Lower leg skin (tissue), 4 donors: ENCODE measurements around the gene IER5. TPM values are rescaled to one million over a fixed set of nuclear protein-coding genes. Genes with fewer than 3 reads are reported as not detected.
A peak's percentile ranks its signal among the peaks of the same experiment; 100 is the strongest.

Source experiments
- DNase-seq, 2 donors: peaks; one replicate each; pipeline ENCODE4 v3.0.0-alpha.2; 2019; ENCODE audit warnings: low spot score in 2 of 2
- H3K4me3 ChIP-seq: fragments of 200-600 bp; sonication (generic); 2 replicates; pipeline ENCODE4 v1.5.1; 2017; ENCODE audit warnings: mild to moderate bottlenecking, low read depth; ENCODE audit not compliant: poor library complexity, severe bottlenecking
- POLR2A ChIP-seq, 2 donors: fragments of 450-650 bp; IDR thresholded peaks; one replicate each; pipeline ENCODE4 v1.6.1; 2016 to 2017; ENCODE audit warnings: antibody characterized with exemption in 2 of 2, mild to moderate bottlenecking in 1 of 2, moderate library complexity in 1 of 2
- WGBS, 2 donors: methylation state at CpG; one replicate each; pipeline ENCODE4 v1.1.5; 2018; 5-methylcytosine and 5-hydroxymethylcytosine counted together
- intact Hi-C: fragments of 100-400 bp; cut with DNase I; formaldehyde crosslinking; loops from one replicate; pipeline ENCODE4 v1.15.0; 2023; ENCODE audit warnings: low total_unique reads
- total RNA-seq, 4 donors: library from RNA; depleted of rRNA; stranded (reverse); fragments of >200 nt; gene quantifications; one replicate each; pipeline ENCODE4 v1.1.0, GENCODE V29; 2016
- TF ChIP-seq, protein P1 (sequence below), 3 donors: fragments of 450-650 bp; IDR thresholded peaks; one replicate each; pipeline ENCODE4 v1.5.1; 2016; ENCODE audit warnings: antibody characterized with exemption in 3 of 3, mild to moderate bottlenecking in 3 of 3, moderate library complexity in 2 of 3

The IER5 gene
- total RNA-seq, 4 donors from 2014 or later, result 36.7 to 53.4 (median 48.3) TPM

DNA sequence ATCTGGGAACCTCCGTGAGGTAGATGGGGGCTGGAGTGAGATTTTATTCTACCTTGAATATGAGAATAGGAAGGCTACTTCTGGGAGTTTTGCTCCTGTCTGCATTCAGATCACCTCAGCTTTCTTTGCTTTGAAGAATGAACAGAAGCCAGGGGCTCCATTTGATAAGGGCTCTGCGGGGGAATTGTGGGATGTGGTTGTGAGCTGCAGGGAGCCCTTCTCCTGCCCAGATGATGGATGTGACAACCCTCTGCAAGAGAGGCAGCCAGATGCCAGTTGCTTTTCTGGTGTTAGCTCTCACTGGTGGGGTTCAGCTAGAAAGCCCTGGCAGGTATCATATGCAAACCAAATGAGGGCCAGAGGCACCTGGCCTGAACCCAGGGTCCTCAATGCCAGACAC is 21.5 kb downstream of the IER5 start:
- DNase-seq, result no peak
- H3K4me3 ChIP-seq, result no peak overlapping the region
- WGBS, 2 donors, result 88% methylated on average over 2 of the region's 2 CpGs
- TF ChIP-seq, protein P1, sequence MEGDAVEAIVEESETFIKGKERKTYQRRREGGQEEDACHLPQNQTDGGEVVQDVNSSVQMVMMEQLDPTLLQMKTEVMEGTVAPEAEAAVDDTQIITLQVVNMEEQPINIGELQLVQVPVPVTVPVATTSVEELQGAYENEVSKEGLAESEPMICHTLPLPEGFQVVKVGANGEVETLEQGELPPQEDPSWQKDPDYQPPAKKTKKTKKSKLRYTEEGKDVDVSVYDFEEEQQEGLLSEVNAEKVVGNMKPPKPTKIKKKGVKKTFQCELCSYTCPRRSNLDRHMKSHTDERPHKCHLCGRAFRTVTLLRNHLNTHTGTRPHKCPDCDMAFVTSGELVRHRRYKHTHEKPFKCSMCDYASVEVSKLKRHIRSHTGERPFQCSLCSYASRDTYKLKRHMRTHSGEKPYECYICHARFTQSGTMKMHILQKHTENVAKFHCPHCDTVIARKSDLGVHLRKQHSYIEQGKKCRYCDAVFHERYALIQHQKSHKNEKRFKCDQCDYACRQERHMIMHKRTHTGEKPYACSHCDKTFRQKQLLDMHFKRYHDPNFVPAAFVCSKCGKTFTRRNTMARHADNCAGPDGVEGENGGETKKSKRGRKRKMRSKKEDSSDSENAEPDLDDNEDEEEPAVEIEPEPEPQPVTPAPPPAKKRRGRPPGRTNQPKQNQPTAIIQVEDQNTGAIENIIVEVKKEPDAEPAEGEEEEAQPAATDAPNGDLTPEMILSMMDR (IDR thresholded peaks at IDR 0.05), result no peak
- no peak for TF ChIP-seq POLR2A (IDR thresholded peaks at IDR 0.05)
- intact Hi-C loops, result no loop called here

DNA sequence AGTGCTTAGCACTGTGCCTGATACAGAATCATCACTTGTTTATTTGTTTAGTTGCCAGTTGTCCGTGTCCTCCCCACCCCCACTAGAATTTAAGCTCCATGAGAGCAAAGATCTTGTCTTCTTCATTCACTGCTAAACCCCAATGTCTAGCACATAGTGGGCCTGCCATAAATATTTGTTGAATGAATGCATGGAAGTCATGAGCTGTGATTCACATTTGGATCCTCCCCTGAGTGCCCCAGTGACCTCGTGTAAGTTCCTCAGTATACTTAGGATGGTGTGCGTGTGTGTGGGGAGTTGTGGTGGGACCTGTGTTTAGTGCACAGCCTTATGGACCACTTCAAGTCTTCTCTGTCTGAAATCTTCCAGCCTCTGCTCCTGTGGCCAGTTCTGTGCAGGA is 23.1 kb downstream of the IER5 start:
- intact Hi-C loops, result no loop called here
- no peak for DNase-seq
- H3K4me3 ChIP-seq, result no peak overlapping the region
- WGBS, 2 donors, result 80 to 91% methylated on average over 3 of the region's 3 CpGs
- TF ChIP-seq, protein P1 (IDR thresholded peaks at IDR 0.05), result no peak
- TF ChIP-seq POLR2A (IDR thresholded peaks at IDR 0.05), result no peak

DNA sequence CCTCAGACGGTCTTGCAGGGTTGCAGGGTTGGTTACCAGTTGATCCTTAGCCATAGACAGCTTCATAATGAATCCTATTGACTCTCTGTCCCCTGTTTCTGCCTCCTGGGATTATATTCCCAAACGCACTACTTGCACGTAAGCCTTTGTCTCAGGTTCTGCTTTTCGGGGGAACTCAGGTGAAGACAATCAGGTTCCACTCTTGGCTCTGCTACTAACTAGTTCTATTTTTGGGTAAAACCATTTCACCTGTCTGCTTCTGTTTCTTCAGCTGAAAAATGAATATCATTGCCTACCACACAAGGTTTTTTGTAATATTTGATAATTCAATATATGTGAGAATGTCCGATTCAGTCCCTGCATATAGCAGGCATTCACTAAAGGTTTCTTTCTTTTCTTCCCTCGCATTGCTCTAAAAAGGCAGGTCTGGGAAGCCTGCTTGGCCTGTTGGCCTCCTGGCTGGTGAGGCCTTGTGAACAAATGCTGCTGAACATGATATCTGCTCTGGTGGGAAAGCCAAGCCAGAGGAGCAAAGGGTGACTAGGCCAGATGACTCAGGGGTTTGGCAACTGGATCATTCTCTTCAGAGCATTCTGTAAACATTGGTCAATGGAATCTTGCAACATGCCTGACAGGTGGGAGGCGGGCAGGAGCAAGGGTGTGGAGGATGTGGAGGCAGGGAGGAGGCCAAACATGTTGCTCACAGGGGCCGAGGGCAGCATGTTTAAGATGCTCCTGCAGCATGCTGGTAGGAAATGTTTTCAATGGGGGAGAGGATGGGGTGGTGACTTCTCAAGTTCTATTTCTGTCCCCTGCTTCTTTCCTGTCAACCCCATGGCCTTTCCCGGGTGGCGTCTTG is 23.8 kb downstream of the IER5 start:
- DNase-seq, result peak; percentile 91 to 94
- WGBS, 2 donors, result 61 to 62% methylated on average over 10 of the region's 10 CpGs
- no peak overlapping the region for H3K4me3 ChIP-seq
- intact Hi-C loops, result no loop called here
- TF ChIP-seq, protein P1 (IDR thresholded peaks at IDR 0.05), result no peak

DNA sequence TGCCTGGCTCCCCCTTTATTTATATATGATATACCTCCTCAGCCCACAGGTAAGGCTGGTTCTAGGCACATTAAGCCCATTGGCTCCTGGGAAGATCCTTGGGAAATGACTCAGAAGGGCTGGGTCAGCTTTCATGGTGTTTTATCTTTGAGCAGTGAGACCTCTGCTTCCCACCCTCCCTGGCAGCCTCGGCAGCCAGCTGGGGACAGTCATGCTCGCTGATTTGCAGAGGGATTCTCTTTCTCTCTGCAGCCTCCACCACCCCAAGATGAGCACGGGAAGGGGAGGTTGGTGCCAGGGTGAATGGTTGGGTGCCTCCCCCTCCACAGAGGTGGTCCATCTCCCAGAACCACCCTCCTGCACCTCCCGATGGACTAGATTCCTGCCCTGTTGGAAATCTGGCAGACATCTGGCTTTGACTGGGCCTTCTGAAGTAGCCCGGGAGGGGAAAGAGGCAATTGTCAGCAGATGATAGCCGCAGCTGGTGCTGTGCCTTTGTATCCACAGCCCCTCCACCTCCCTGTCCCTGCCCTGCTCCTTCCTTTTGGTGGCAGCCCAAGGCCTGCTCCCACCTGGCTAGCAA is 24.6 kb downstream of the IER5 start:
- DNase-seq, result no peak
- WGBS, 2 donors, result 46 to 56% methylated on average over 6 of the region's 6 CpGs
- H3K4me3 ChIP-seq, result no peak overlapping the region
- intact Hi-C loops, result no loop called here
- TF ChIP-seq, protein P1 (IDR thresholded peaks at IDR 0.05), result no peak
- no peak for TF ChIP-seq POLR2A (IDR thresholded peaks at IDR 0.05)

DNA sequence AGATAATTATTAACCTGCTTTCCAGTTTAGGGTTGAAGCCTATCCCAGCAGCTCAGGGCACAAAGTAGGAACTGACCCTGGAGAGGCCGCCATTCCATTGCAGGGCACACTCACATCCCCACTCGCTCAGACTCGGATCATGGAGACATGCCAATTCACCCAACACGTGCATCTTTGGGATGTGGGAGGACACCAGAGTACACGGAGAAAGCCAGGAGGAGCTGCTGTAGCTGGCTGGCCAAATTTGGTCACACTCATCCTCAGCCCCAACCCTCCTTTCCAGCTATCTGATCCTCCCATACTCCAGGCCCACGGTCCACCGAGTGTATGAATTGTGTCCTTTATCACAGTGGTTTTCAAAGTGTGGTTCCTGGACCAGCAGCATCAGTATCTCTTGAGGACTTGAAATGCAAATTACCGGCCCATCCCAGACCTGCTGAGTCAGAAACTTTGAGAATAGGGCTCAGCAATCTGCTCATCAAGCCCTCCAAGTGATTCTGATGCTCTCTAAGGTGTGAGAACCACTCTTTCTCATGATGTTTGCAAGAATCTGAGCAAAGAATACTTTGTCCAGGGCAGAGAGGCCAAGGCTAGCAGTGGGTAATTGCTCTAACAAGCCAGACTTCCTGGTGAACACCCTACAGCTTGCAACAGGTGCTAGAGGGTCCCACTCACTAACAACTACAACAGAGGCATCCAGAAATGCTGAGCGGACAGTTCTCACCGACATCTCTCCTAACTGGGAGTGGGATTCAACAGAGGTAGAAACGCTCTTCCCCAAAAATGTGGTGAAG is 26.3 kb downstream of the IER5 start:
- 79 to 86% methylated on average over 11 of the region's 11 CpGs for WGBS, 2 donors
- intact Hi-C loops, result no loop called here
- TF ChIP-seq, protein P1 (IDR thresholded peaks at IDR 0.05), result no peak
- TF ChIP-seq POLR2A (IDR thresholded peaks at IDR 0.05), result no peak
- H3K4me3 ChIP-seq, result no peak overlapping the region
- DNase-seq, result no peak
